Activated T-helper 9 cell treated with anti-CD3 and anti-CD28 coated beads, Interleukin-2, amount 50 U/mL, for 16 hours (primary cell): Measurements from ENCODE around the gene FBXL14.
A peak's percentile ranks its signal among the peaks of the same experiment; 100 is the strongest.

Experiments
- DNase-seq: peaks from one replicate; pipeline ENCODE4 v3.0.0-alpha.2; 2020; ENCODE audit warnings: low read depth

FBXL14 gene

GRCh38 chr12:1593174-1594005 is 991 bp downstream of the FBXL14 start:
- DNase-seq, result peak; percentile 40

- DNase-seq, result peak; percentile 42
These were observed 1.8 kb downstream of the FBXL14 start for GRCh38 chr12:1592444-1593173.

GRCh38 chr12:1591543-1591942 is 2.8 kb downstream of the FBXL14 start:
- DNase-seq, result no peak

- DNase-seq, result no peak
These were observed 3.3 kb downstream of the FBXL14 start for GRCh38 chr12:1591034-1591433.

GRCh38 chr12:1590221-1590979 is 4.0 kb downstream of the FBXL14 start:
- DNase-seq, result no peak

- no peak for DNase-seq
These were observed 5.8 kb downstream of the FBXL14 start for GRCh38 chr12:1588575-1588947.

- DNase-seq, result no peak
These were observed 6.3 kb downstream of the FBXL14 start for GRCh38 chr12:1587927-1588574.

- no peak for DNase-seq
These were observed 10.1 kb downstream of the FBXL14 start for GRCh38 chr12:1584326-1584725.

- peak; percentile 31 for DNase-seq
These were observed 10.8 kb downstream of the FBXL14 start for GRCh38 chr12:1583421-1584078.

GRCh38 chr12:1582709-1583050 is 11.7 kb downstream of the FBXL14 start:
- no peak for DNase-seq

GRCh38 chr12:1581973-1582708 is 12.2 kb downstream of the FBXL14 start:
- no peak for DNase-seq

GRCh38 chr12:1580526-1580925 is 13.9 kb downstream of the FBXL14 start:
- DNase-seq, result no peak

GRCh38 chr12:1579651-1580435 is 14.5 kb downstream of the FBXL14 start:
- no peak for DNase-seq

- DNase-seq, result no peak
These were observed 17.8 kb downstream of the FBXL14 start for GRCh38 chr12:1576410-1577241.

GRCh38 chr12:1575408-1576401 is 18.7 kb downstream of the FBXL14 start:
- no peak for DNase-seq

GRCh38 chr12:1574865-1575259 is 19.5 kb downstream of the FBXL14 start:
- no peak for DNase-seq

GRCh38 chr12:1573960-1574864 is 20.2 kb downstream of the FBXL14 start:
- no peak for DNase-seq
